Right atrium auricular region (tissue), 2 donors: ENCODE results near the gene GLOD5. TPM values are rescaled to one million over a fixed set of nuclear protein-coding genes. Genes with fewer than 3 reads are reported as not detected.

Experiments
- DNase-seq: peaks from one replicate; pipeline ENCODE4 v3.0.0-alpha.2; 2019; ENCODE audit warnings: low spot score
- H3K27ac ChIP-seq, 2 donors: fragments of 200-600 bp; sonication (generic); 1 replicate in 1 of 2; 2 replicates in 1 of 2; pipeline ENCODE4 v1.5.1; 2016 to 2019
- H3K27me3 ChIP-seq, 2 donors: fragments of 200-600 bp; sonication (generic); one replicate each; pipeline versions ENCODE4 v1.5.1 to v1.6.0; 2017 to 2019
- H3K36me3 ChIP-seq: fragments of 200-600 bp; sonication (generic); one replicate; pipeline ENCODE4 v1.5.1; 2016
- H3K4me1 ChIP-seq, 2 donors: fragments of 200-600 bp; sonication (generic); one replicate each; pipeline versions ENCODE4 v1.5.1 to v1.6.0; 2017 to 2019
- H3K4me3 ChIP-seq, 2 donors: fragments of 200-600 bp; sonication (generic); 1 replicate in 1 of 2; 2 replicates in 1 of 2; pipeline ENCODE4 v1.5.1; 2017 to 2019; ENCODE audit warnings: mild to moderate bottlenecking in 1 of 2, moderate library complexity in 1 of 2
- H3K9me3 ChIP-seq, 2 donors: fragments of 200-600 bp; sonication (generic); one replicate each; pipeline ENCODE4 v1.5.1; 2019
- total RNA-seq, 2 donors: library from RNA; depleted of rRNA; stranded (reverse); fragments of >200 nt; gene quantifications; one replicate each; pipeline ENCODE4 v1.1.0, GENCODE V29; 2016
- TF ChIP-seq, protein P1 (sequence below), 2 donors: fragments of 200-600 bp; sonication (generic); IDR thresholded peaks; one replicate each; pipeline ENCODE4 v1.5.1; 2019; ENCODE audit warnings: antibody characterized with exemption in 2 of 2

Gene GLOD5
- total RNA-seq, 2 donors from 2014 or later, result not detected

DNA sequence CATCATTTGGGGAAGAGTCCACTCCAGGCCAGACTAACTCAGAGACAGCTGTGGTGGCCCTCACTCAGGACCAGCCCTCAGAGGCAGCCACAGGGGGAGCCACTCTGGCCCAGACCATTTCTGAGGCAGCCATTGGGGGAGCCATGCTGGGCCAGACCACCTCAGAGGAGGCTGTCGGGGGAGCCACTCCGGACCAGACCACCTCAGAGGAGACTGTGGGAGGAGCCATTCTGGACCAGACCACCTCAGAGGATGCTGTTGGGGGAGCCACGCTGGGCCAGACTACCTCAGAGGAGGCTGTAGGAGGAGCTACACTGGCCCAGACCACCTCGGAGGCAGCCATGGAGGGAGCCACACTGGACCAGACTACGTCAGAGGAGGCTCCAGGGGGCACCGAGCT lies 61.5 kb downstream of the GLOD5 start:
- Histone ChIP-seq H3K36me3 (no peaks in the 10 kb centered on the region), H3K27ac (no peak overlapping the region), H3K4me1 (no peaks in the 10 kb centered on the region), H3K27me3 (no peaks in the 10 kb centered on the region), H3K9me3 (peaks cover 0 to 7% of the 10 kb centered on the region in 2 donors), H3K4me3 (no peak overlapping the region)
- DNase-seq, result no peak
- TF ChIP-seq, protein P1, sequence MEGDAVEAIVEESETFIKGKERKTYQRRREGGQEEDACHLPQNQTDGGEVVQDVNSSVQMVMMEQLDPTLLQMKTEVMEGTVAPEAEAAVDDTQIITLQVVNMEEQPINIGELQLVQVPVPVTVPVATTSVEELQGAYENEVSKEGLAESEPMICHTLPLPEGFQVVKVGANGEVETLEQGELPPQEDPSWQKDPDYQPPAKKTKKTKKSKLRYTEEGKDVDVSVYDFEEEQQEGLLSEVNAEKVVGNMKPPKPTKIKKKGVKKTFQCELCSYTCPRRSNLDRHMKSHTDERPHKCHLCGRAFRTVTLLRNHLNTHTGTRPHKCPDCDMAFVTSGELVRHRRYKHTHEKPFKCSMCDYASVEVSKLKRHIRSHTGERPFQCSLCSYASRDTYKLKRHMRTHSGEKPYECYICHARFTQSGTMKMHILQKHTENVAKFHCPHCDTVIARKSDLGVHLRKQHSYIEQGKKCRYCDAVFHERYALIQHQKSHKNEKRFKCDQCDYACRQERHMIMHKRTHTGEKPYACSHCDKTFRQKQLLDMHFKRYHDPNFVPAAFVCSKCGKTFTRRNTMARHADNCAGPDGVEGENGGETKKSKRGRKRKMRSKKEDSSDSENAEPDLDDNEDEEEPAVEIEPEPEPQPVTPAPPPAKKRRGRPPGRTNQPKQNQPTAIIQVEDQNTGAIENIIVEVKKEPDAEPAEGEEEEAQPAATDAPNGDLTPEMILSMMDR (IDR thresholded peaks at IDR 0.05), result no peak

Other genes with a start within 250 kb of the GLOD5 start
- gene EBP, start 239.9 kb upstream of the GLOD5 start, total RNA-seq, result 10 to 100 TPM; 49.3 to 73.7 TPM
- 10 to 100 TPM; 11.0 to 17.5 TPM for gene TBC1D25, start 222.0 kb upstream of the GLOD5 start, total RNA-seq
- gene RBM3, start 187.3 kb upstream of the GLOD5 start, total RNA-seq, result 10 to 100 TPM; 62.1 to 90.4 TPM
- 100 to 1,000 TPM; 208 to 214 TPM for gene WDR13, start 164.3 kb upstream of the GLOD5 start, total RNA-seq
- 1 to 10 TPM; 3.0 to 4.5 TPM for gene WAS, start 77.9 kb upstream of the GLOD5 start, total RNA-seq
- gene SUV39H1, start 65.0 kb upstream of the GLOD5 start, total RNA-seq, result 1 to 10 TPM; 3.8 to 8.0 TPM
- gene GATA1, start 24.8 kb downstream of the GLOD5 start, total RNA-seq, result under 1 TPM in 1 of 2 donors, not detected in 1; 0.20 TPM
- 10 to 100 TPM; 27.1 to 30.4 TPM for gene HDAC6, start 40.3 kb downstream of the GLOD5 start, total RNA-seq
- not detected for gene ERAS, start 64.8 kb downstream of the GLOD5 start, total RNA-seq
- gene PCSK1N, start 73.9 kb downstream of the GLOD5 start, total RNA-seq, result 10 to 100 TPM in 1 of 2 donors, 1 to 10 TPM in 1; 4.3 to 12.5 TPM
- gene TIMM17B, start 136.0 kb downstream of the GLOD5 start, total RNA-seq, result 10 to 100 TPM; 49.2 to 56.5 TPM
- gene PQBP1, start 136.2 kb downstream of the GLOD5 start, total RNA-seq, result 10 to 100 TPM; 44.4 to 66.7 TPM
- 10 to 100 TPM; 16.8 to 18.8 TPM for gene SLC35A2, start 149.9 kb downstream of the GLOD5 start, total RNA-seq
- 1 to 10 TPM; 5.4 to 9.1 TPM for gene PIM2, start 157.3 kb downstream of the GLOD5 start, total RNA-seq
- 10 to 100 TPM; 15.4 to 23.9 TPM for gene OTUD5, start 195.9 kb downstream of the GLOD5 start, total RNA-seq
- gene KCND1, start 210.1 kb downstream of the GLOD5 start, total RNA-seq, result 1 to 10 TPM; 1.3 to 1.5 TPM
- 10 to 100 TPM in 1 of 2 donors, 1 to 10 TPM in 1; 9.6 to 16.0 TPM for gene GRIPAP1, start 240.5 kb downstream of the GLOD5 start, total RNA-seq